CD4-positive, alpha-beta T cell treated with Interleukin-4 for 4 hours (primary cell): ENCODE measurements around the gene GLG1.
"Not testable (repeated sequence)": the region's sequence is repeated elsewhere in the genome, so short reads cannot be mapped to it uniquely, and the experiment has no call there.

ENCODE experiments used
- DNase-seq: peaks from one replicate; pipeline ENCODE4 v3.0.0-alpha.2; 2020

GLG1 gene

GRCh38 chr16:74468807-74469525 is 137.9 kb downstream of the GLG1 start:
- no peak for DNase-seq

GRCh38 chr16:74466872-74467271 is 140.0 kb downstream of the GLG1 start:
- DNase-seq = no peak

GRCh38 chr16:74465851-74466685 is 140.8 kb downstream of the GLG1 start:
- DNase-seq = no peak

- no peak for DNase-seq
These were observed 141.6 kb downstream of the GLG1 start for GRCh38 chr16:74465281-74465680.

GRCh38 chr16:74463888-74464287 is 143.0 kb downstream of the GLG1 start:
- no peak for DNase-seq

- no peak for DNase-seq
These were observed 144.6 kb downstream of the GLG1 start for GRCh38 chr16:74462361-74462760.

GRCh38 chr16:74461826-74462225 is 145.1 kb downstream of the GLG1 start:
- DNase-seq = no peak

GRCh38 chr16:74460542-74460941 is 146.4 kb downstream of the GLG1 start:
- DNase-seq = no peak

GRCh38 chr16:74456290-74456625 is 150.7 kb downstream of the GLG1 start:
- no peak for DNase-seq

GRCh38 chr16:74455619-74456289 is 151.2 kb downstream of the GLG1 start:
- DNase-seq = no peak

GRCh38 chr16:74455213-74455612 is 151.7 kb downstream of the GLG1 start:
- no peak for DNase-seq

GRCh38 chr16:74451951-74452758 is 154.8 kb downstream of the GLG1 start:
- DNase-seq = no peak

GRCh38 chr16:74450967-74451760 is 155.8 kb downstream of the GLG1 start:
- DNase-seq = no peak

GRCh38 chr16:74450236-74450635 is 156.7 kb downstream of the GLG1 start:
- no peak for DNase-seq

- DNase-seq = no peak
These were observed 157.4 kb downstream of the GLG1 start for GRCh38 chr16:74449470-74449869.

- no peak for DNase-seq
These were observed 157.9 kb downstream of the GLG1 start for GRCh38 chr16:74448990-74449389.

GRCh38 chr16:74447578-74447977 is 159.3 kb downstream of the GLG1 start:
- DNase-seq = no peak

- DNase-seq = no peak
These were observed 160.0 kb downstream of the GLG1 start for GRCh38 chr16:74446866-74447265.

- not testable (repeated sequence) for DNase-seq
These were observed 163.1 kb downstream of the GLG1 start for GRCh38 chr16:74443624-74444346.

GRCh38 chr16:74439685-74440084 is 167.2 kb downstream of the GLG1 start:
- DNase-seq = no peak

- DNase-seq = peak; percentile 24
These were observed 168.4 kb downstream of the GLG1 start for GRCh38 chr16:74438492-74438979.
